ENCODE measurements around the gene YTHDC2.
"Not testable (repeated sequence)": the region's sequence is repeated elsewhere in the genome, so short reads cannot be mapped to it uniquely, and the experiment has no call there.

YTHDC2 gene

DNA sequence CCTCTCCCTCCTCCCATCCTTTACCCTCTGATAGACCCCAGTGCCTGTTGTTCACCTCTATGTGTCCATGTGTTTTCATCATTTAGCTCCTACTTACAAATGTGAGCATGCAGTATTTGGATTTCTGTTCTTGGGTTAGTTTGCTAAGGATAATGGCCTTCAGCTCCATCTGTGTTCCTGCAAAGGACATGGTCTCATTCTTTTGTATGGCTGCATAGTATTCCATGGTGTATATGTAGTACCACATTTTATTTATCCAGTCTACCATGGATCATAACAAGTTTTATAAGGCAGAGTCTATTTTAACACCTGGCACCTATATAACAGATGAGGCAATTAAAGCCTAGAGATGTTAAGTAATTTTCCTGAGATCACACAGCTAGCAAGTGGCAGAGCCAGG lies 7.4 kb downstream of the YTHDC2 start:
- no peak for FAIRE-seq

DNA sequence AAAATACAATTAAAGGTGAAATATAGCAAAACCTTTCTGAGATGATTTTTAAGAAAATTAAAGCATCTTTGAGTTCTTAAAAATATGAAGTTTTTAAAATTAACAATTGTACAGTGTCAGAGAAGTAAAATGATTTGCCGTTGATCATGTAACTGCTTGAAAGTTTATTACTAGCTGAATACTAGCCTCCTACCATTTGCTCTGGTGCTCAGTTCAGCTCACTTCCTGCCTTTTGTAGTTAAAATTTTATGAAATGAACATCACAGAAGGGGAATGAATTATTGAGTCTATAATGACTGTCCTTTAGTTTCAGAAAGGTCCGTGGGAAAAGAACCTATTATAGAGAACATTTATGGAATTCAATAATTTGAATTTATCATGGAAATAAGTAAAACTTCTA lies 9.7 kb downstream of the YTHDC2 start:
- no peak for FAIRE-seq

DNA sequence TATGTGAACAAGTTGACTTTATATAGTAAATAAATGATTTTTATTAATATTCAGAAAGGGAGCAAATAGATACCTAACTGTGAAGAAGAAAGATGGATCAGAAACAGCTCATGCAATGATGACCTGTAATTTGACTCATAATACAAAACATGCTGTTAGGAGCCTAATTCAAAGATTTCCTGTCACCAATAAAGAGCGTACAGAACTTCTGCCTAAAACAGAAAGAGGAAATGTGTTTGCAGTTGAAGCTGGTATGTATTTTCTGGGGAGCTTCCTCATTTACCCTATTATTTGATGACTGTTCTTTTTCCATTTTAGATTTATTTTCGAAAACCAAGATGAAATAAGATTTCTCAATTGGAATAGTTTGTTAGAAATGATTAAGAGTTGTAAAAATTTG lies 11.4 kb downstream of the YTHDC2 start:
- no peak for FAIRE-seq

DNA sequence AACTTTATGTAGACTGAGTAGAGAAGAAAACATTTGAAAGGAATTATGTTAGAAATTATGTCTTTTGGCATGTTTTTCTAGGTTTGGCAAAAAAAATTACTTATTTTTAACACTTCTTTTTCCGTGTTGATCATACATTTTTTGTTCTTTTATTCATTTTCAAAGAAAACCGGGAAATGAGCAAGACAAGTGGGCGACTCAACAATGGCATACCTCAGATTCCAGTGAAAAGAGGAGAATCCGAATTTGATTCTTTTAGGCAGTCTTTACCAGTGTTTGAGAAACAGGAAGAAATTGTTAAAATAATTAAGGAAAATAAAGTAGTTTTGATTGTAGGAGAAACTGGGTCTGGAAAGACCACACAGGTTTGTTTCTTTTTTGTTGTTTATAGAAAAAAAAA lies 12.9 kb downstream of the YTHDC2 start:
- no peak for FAIRE-seq

DNA sequence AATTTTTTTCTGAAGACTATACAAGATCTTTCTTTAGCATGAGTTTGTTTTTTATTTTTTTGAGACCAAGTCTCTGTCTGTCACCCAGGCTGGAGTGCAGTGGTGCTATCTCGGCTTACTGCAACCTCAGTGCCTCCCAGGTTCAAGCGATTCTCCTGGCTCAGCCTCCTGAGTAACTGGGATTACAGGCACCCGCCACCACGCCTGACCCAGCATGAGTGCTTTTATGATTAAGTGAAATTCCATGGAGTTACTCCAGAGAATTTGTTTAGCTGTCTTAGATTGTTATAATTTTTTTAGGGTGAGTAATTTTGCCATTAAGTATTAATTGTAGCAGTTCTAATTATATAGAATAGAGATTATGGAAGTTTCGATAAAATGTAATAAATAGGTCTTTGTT lies 14.3 kb downstream of the YTHDC2 start:
- FAIRE-seq, result no peak

DNA sequence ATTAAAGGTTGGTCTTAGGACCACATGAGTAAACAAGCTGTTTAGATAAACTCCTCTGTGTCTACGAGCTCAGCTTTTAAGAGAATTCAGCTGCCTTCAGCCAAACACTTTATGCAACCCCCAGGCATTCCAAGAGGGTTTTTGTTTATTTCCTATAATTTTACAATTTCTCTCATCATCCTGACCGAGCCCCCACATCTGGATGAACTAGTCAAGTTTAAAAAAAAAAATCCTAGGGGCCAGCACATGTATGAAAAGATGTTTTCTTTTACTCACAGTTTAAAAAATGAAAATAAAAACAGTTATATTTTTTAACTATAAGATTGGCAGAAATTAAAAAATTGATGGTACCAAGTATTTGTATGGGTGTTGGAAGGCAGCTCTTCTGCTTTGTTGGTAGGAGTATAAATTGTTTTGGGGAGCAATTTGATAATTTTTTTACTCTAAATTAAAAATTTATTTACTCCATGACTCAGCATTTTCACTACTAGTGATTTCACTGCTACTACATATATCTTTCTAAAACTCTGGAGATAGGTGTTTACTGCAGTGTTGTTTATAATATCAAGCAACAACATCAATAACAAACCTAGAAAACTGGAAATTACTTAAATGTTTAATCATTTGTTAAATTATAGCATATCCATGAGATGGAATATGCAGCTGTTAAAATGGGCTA lies 18.1 kb downstream of the YTHDC2 start:
- no peak for FAIRE-seq

DNA sequence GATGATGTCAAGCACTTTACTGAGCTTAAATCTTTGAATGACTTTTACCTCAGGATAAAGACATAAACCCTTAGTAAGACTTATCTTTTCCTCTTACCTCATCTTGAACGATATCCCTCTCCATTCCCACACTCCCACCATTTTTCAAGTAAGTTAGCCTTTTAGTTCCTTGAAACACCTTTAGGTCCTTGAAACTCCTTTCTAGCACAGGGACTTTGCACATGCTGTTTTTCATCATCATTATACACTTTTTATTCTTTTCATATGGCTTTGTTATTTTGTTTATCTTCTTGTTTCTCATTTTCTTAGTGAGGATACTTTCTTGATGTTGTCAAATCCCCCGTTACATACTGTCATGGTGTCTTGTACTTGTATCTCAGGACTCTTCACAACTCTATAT lies 24.8 kb downstream of the YTHDC2 start:
- FAIRE-seq, result no peak

DNA sequence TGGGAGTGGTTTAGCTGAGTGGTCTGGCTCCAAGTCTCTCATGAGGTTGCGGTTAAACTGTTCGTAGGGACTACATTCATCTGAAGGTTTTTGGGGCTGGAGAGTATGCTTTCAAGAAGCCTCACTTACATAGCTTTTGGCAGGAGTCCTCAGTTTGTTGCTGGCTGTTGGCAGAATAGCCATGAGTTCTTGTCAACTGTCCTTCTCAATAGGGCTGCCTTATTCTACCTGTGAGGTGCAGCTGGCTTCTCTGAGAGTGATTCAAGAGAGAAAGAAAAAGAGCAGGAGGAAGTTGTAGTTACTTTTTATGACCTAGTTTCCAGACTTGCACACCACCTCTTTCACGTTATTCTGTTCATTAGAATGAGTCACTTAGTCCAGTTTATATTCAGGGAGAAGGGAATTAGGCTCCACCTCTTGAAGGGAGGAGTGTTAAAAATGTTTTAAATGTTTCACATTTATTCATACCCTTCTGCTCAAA lies 33.2 kb downstream of the YTHDC2 start:
- FAIRE-seq, result no peak

DNA sequence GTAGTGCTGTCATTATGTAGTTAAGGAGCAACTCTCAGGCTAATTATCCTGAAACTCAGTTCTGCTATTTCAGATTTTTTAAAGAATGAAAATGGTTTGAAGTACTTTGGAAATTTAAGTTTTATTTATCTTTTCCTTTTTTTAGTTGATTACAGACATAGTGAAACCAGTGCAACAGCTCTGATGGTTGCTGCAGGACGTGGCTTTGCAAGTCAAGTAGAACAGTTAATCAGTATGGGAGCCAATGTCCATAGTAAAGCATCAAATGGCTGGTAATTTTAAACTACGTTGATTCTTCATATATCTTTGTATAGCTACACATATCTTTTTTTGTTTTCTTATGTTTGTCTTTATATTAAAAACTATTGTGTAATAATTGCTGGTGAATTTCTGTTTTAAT lies 34.9 kb downstream of the YTHDC2 start:
- FAIRE-seq, result peak; percentile 26

DNA sequence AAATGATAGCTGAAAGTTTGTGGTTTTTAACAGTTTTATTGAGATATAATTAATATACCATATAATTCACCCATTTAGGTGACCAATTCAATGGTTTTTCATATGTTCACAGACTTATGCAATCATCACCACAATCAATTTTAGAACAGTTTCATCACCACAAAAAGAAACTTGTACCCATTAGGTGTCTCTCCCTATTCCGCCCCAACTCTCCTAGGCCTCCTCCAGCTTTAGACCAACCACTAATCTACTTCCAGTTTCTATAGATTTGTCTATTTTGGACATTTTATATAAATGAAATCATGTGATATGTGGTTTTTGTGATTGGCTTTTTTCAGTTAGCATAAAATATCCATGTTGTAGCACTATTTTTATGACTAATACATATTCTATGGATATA lies 38.6 kb downstream of the YTHDC2 start:
- FAIRE-seq, result no peak

DNA sequence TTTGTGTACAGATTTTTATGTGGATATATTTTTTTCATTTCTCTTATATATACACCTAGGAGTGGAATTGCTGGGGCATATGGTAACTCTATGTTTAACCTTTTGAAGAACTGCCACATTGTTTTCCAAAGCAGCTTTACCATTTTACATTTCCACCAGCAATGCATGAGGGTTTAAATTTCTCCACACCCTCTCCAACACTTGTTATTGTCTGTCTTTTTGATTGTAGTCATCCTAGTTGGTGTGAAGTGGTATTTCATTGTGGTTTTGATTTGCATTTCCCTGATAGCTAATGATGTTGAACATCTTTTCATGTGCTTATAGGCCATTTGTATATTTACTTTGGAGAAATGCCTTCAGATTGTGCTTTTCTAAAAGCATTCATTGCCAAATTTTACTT lies 39.1 kb downstream of the YTHDC2 start:
- no peak for FAIRE-seq

DNA sequence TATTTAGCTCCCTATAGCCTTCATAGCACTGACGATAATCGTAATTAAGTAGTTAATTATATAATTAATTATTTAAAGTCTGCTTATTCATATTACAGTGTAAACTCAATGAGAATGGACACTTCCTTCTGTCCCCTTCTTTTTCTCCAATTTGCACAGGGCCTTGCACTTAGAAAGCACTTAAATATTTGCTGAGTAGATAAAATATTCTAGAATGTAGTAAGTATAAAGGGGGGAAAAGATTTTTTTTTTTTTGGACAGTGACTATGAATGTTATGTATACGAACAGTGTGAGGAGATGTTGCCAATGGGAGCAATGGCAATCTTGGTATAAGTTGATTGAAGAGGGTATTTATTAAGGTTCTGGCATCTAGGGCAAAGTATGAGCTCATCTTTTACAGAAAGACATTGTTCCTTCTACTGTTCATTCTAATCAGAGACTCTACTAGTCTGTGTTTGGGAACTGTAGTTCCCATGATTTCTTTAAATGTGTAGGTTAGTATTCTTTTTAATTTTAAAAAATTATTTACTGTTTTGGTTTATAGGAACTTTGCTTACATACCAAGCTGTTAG lies 49.4 kb downstream of the YTHDC2 start:
- FAIRE-seq, result no peak

DNA sequence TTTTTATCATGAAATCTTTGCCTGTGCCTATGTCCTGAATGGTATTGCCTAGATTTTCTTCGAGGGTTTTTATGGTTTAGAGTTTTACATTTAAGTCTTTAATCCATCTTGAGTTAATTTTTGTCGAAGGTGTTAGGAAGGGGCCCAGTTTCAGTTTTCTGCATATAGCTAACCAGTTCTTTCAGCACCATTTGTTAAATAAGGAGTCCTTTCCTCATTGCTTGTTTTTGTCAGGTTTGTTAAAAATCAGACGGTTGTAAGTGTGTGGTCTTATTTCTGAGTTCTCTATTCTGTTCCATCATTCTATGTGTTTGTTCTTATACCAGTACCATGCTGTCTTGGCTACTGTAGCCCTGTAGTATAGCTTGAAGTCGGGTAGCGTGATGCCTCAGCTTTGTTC lies 55.9 kb downstream of the YTHDC2 start:
- FAIRE-seq, result no peak

DNA sequence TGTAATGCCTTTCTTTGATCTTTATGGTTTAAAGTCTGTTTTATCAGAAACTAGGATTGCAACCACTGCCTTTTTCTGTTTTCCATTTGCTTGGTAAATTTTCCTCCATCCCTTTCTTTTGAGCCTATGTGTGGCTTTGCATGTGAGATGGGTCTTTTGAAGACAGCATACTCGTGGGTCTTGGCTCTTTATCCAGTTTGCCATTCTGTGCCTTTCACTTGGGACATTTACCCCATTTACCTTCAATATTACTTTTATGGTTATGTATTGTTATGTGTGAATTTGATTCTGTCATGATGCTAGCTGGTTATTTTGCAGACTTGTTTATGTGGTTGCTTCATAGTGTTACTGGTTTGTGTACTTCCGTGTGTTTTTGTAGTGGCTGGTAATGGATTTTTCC lies 59.2 kb downstream of the YTHDC2 start:
- no peak for FAIRE-seq

DNA sequence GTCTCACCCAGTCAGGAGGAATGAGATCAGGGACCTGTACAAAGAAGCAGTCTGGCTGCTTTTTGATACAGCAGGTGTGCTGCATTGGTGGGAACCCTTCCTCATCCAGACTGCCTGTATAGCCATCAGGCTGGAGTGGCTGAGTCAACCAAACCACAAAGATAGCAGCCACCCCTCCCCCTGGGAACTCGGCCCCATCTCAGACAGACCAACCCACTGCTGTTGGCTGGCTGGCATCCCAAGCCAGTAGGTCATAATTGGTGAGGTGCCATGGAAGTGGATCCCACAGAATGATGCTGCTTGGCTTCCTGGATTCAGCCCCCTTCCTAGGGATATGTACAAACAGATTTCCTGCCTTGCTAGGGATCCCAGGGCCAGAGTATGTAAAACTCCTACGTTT lies 60.9 kb downstream of the YTHDC2 start:
- FAIRE-seq, result no peak

DNA sequence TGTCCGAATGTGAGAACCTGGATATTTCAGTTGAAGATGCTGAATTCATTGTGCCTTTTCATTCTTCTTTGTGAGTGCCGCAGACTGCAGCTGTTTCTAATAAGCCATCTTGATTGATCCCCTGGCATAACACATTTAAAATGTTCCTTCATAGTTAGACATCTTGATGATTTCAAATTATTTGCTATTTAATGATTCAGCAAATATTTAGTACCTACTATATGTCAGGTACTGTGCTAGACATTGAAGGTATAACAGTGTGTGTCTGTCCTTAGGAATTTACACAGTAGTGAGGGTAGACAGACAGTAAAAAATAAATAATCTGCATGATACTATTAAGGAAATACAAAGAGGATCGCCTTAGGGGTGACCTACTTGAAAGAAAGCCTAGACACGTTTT lies 61.6 kb downstream of the YTHDC2 start:
- no peak for FAIRE-seq

DNA sequence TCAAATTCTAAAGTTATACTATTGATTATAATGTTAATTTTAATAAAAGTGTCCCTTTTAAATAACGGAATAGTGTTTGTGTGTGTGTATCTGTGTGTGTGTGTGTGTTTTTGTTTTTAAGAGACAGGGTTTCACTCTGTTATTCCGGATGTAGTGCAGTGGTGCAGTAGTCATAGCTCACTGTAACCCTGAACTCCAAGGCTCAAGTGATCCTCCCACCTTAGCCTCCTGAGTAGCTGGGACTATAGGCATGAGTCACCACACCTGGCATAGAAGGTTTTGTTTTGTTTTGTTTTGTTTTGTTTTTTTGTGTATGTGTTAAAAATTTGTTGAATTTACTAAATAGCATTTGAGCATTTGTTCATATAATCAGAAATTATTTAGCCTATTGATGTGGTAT lies 64.6 kb downstream of the YTHDC2 start:
- no peak for FAIRE-seq

DNA sequence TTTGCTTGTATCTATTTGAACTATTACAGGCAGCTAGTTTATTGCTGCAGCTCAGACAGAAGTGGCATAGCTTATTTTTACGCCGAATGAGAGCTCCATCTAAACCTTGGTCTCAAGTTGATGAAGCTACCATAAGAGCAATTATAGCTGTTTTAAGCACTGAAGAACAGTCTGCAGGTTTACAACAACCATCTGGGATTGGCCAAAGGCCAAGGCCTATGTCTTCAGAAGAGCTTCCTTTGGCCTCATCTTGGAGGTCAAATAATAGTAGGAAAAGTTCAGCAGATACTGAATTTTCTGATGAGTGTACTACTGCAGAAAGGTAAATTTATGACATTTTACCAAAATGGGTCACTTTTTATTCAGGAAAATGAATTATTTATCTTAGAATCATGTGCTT lies 67.9 kb downstream of the YTHDC2 start:
- no peak for FAIRE-seq

DNA sequence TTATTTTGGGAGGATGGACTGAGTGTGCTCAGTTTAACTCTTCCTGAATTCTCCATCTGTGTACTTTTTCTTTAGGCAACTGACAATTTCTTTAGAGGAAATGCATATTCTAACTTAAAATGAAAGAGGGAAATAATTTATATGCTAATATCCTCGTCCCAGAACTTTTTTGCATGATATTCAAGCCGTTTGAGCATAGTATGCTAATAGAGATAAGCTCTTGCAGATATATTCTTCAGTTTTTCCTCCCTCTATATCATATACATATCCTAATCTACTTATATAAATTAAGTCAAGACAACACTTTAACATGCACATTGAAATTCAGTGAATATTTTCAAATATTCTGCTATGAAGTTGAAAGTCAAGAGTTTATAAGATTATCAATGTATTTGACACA lies 84.7 kb downstream of the YTHDC2 start:
- FAIRE-seq, result no peak

DNA sequence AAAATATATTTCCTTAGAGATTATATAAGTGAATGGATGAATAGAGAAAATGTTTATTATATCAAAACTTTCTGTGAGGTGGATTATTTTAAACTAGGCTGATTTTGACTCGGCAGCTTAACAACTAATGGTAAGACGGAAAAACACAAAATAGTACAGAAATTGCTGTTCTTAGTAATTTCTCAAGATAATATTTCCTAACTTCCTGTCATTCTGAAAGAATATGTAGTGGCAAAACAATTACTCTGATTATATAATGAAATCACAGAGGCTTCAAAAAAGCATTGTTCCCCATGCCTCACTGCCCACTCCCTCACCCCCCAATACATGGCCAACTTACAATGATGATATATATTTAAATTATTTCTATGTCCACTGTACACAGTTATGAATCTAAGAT lies 85.4 kb downstream of the YTHDC2 start:
- FAIRE-seq, result no peak

DNA sequence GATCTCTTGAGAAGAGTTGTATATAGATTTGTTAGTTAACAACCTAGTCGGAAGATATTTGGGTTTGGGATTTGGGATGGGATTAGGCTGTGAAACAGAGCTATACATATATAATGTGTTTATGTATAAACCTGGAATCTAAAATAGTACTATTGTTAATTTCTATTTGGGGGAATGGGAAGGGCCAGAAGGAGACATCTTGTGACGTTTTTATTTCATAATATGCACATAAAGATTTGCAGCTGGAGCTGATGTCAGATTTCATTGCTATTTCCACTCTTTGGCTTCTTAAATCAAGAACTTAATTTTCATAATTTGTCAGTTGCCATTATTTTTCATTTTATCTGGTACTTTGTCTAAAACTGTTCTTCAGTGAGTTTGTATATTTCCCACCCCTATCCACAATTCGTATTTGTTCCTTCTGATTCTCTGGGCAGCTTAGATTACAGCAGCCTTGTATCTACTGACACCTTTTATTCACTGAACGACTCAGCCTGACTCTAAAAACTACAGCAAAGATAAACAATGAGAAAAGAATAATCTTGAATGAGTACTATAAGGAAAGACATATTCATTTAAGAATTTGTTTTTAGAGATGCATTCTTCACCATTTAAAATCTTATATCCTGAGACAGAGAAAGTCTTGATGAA lies 86.9 kb downstream of the YTHDC2 start:
- no peak for FAIRE-seq

DNA sequence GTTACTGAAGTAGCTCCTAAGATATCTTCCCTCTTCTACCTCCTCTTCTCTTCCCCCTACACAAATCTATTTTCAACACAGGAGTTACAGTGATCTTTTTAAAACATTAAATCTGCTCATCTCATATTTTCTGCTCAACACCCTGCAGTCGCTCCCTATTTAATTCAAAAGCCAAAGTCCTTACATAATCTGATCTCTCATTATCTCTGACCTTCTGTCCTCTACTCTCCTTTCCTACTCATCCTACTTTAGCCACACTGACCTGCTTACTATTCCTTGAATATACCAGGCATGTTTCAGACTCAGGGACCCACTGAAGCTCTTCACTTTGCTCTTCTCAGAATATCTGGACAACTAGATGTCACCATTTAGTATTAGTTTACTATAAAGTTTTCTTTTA lies 87.9 kb downstream of the YTHDC2 start:
- FAIRE-seq, result no peak

DNA sequence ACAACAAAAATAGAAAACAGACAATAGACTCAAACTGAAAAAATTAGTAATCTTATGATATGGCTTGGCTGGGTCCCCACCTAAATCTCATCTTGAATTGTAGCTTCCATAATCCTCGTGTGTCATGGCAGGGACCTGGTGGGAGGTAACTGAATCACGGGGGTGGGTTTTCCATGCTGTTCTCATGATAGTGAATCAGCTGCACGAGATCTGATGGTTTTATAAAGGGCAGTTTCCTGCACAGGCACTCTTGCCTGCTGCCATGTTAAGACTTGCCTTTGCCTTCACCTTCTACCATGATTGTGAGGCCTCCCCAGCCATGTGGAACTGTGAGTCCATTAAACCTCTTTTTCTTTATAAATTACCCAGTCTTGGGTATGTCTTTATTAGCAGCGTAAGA lies 89.8 kb downstream of the YTHDC2 start:
- not testable (repeated sequence) for FAIRE-seq

DNA sequence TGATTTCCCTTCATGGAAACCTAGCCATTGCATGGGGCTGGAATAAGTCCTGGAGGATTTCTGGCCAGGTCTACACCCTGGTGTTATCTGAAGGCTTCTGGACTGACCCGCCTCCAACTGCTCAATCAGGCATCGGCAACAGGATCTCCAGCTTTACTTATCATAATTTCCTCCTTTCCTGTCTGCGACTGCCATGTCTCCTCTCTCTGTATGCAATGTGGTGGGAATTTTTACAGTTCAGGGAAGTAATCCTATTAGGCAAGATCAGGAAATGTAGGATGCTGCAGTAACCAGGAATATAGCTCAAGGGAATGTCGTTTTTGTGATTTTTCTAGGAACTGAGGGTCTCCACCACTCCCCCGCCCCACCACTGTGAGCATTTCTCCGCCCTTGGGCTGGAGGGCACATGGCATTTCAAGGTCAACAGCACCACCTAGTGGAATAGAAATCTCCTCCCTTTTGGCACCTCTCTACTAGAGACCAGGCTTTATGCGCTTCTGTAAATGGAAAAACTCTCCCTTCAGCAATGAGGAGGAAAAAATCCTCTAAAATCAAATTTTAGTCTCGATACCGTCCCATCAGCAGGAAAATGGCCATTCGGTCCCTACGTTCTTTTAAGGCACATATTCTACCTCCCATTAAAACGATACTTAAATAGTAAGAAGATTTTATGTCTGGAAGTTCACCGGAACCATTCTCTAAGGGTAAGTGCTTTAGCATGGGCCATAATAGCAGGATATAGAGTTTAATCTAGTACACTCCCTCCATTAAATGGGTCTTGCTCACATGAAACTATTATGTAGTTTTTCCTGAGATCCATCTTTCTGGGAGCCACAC lies 93.0 kb downstream of the YTHDC2 start:
- no peak for FAIRE-seq
